Measurements from ENCODE around the gene LRRC8D. TPM values are rescaled to one million over a fixed set of nuclear protein-coding genes. Genes with fewer than 3 reads are reported as not detected.

LRRC8D gene
- total and polyA plus RNA-seq, 2 of the 4 experiments (the other 2 are of a cell fraction) = 34.1 to 35.3 TPM

DNA sequence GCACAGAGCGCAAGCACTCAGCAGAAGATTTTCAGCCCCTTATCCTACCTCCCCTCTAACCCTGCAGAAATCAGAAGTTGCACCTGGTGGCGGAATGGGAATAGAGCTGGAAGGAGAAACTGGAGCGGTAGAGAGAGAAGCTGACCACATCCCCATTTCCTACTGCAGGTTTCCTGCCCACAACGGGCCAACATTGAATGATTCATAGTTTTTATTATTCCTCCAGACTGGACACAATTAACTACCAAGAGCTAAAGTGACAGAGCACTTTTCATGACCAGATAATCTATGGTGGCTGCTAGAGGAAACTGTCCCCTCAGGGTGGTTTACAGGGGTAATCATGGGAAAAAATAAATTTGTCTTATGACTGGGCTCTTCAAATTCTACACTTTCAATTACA lies 21.3 kb upstream of the LRRC8D start:
- no peak overlapping the region for H3K4ac ChIP-seq (ENCODE audit: low read depth, low read length)
- intact Hi-C loops (cut with micrococcal nuclease) (no loop called here), in situ Hi-C loops (cut with MboI; ENCODE audit: low sequenced_read_pairs) (no loop called here), dilution Hi-C loops (cut with HindIII; ENCODE audit: low sequenced_read_pairs, unreplicated experiment) (no loop called here)
- H3K56ac ChIP-seq (ENCODE audit: extremely low read depth, insufficient read depth, low read length) = no peak overlapping the region
- TF ChIP-seq FOS (IDR thresholded peaks at IDR 0.05; ENCODE audit: low read depth, low read length) (no peak), RCOR1 (IDR thresholded peaks at IDR 0.05; ENCODE audit: insufficient replicate concordance, low read length) (no peak), MAZ (IDR thresholded peaks at IDR 0.05; ENCODE audit: borderline replicate concordance, low read depth, low read length) (no peak), RAD21 (IDR thresholded peaks at IDR 0.05; ENCODE audit: low read length) (no peak), RFX5 (IDR thresholded peaks at IDR 0.05; ENCODE audit: low read depth, low read length) (no peak), MAFK (IDR thresholded peaks at IDR 0.05; ENCODE audit: low read depth, low read length) (no peak), MXI1 (IDR thresholded peaks at IDR 0.05; ENCODE audit: borderline replicate concordance, low read depth, low read length) (no peak), POLR2A (IDR thresholded peaks at IDR 0.05; ENCODE audit: low read depth, low read length) (no peak), SMC3 (IDR thresholded peaks at IDR 0.05; ENCODE audit: low read depth, low read length) (no peak), NFE2L2 (IDR thresholded peaks at IDR 0.05; ENCODE audit: low read depth, low read length) (no peak), BHLHE40 (IDR thresholded peaks at IDR 0.05; ENCODE audit: low read depth, low read length) (no peak), CHD1 (IDR thresholded peaks at IDR 0.05; ENCODE audit: low read depth, low read length) (no peak)
- TF ChIP-seq, protein P1, sequence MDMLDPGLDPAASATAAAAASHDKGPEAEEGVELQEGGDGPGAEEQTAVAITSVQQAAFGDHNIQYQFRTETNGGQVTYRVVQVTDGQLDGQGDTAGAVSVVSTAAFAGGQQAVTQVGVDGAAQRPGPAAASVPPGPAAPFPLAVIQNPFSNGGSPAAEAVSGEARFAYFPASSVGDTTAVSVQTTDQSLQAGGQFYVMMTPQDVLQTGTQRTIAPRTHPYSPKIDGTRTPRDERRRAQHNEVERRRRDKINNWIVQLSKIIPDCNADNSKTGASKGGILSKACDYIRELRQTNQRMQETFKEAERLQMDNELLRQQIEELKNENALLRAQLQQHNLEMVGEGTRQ (IDR thresholded peaks at IDR 0.05; ENCODE audit: low read depth, low read length) = no peak
- TF ChIP-seq, protein P2, sequence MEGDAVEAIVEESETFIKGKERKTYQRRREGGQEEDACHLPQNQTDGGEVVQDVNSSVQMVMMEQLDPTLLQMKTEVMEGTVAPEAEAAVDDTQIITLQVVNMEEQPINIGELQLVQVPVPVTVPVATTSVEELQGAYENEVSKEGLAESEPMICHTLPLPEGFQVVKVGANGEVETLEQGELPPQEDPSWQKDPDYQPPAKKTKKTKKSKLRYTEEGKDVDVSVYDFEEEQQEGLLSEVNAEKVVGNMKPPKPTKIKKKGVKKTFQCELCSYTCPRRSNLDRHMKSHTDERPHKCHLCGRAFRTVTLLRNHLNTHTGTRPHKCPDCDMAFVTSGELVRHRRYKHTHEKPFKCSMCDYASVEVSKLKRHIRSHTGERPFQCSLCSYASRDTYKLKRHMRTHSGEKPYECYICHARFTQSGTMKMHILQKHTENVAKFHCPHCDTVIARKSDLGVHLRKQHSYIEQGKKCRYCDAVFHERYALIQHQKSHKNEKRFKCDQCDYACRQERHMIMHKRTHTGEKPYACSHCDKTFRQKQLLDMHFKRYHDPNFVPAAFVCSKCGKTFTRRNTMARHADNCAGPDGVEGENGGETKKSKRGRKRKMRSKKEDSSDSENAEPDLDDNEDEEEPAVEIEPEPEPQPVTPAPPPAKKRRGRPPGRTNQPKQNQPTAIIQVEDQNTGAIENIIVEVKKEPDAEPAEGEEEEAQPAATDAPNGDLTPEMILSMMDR (conservative IDR thresholded peaks at IDR 0.05; ENCODE audit: low read depth, low read length) = no peak
- TF ChIP-seq, protein P3, sequence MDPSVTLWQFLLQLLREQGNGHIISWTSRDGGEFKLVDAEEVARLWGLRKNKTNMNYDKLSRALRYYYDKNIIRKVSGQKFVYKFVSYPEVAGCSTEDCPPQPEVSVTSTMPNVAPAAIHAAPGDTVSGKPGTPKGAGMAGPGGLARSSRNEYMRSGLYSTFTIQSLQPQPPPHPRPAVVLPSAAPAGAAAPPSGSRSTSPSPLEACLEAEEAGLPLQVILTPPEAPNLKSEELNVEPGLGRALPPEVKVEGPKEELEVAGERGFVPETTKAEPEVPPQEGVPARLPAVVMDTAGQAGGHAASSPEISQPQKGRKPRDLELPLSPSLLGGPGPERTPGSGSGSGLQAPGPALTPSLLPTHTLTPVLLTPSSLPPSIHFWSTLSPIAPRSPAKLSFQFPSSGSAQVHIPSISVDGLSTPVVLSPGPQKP (IDR thresholded peaks at IDR 0.05; ENCODE audit: borderline replicate concordance, low read depth, low read length) = no peak
- H3K36me3 ChIP-seq (ENCODE audit: control insufficient read depth, insufficient read depth, low read length) = no peaks in the 10 kb centered on the region
- no peak overlapping the region for H3K14ac ChIP-seq (replicated peaks; ENCODE audit: low read depth, low read length)
- no peak overlapping the region for H3K23ac ChIP-seq (ENCODE audit: low read depth, low read length)
- H2AK9ac ChIP-seq (replicated peaks; ENCODE audit: low read depth, low read length, poor library complexity) = no peak overlapping the region
- H3K27ac ChIP-seq (ENCODE audit: insufficient read depth, low read length) = no peak overlapping the region
- H2BK20ac ChIP-seq (ENCODE audit: low read depth, low read length) = no peak overlapping the region
- H3K4me1 ChIP-seq (ENCODE audit: control insufficient read depth, insufficient read depth, low read length) = no peaks in the 10 kb centered on the region
- H3K9me1 ChIP-seq (ENCODE audit: insufficient read depth, low read length) = 0 out of 2 replicates have a peak, but pooled peaks cover 4% of the 10 kb centered on the region
- no peak overlapping the region for H2AFZ ChIP-seq (replicated peaks; ENCODE audit: low read length, poor library complexity)
- no peak overlapping the region for H3K18ac ChIP-seq (ENCODE audit: low read depth, low read length)
- no peak overlapping the region for H3K4me3 ChIP-seq (ENCODE audit: insufficient read depth, low read depth, low read length)
- BruUV-seq (replicated peaks) = no TSS peak
- H3K9me3 ChIP-seq (ENCODE audit: control insufficient read depth, insufficient read depth, low read length) = no peaks in the 10 kb centered on the region
- H4K5ac ChIP-seq (ENCODE audit: low read depth, low read length) = no peak overlapping the region
- H3K9ac ChIP-seq (ENCODE audit: low read depth, low read length) = no peak overlapping the region
- H3K4me2 ChIP-seq (ENCODE audit: low read depth, low read length) = no peak overlapping the region
- no peak overlapping the region for H2BK5ac ChIP-seq (ENCODE audit: low read depth, low read length, poor library complexity, severe bottlenecking)
- H2BK15ac ChIP-seq (ENCODE audit: low read depth, low read length) = no peak overlapping the region
- H2BK120ac ChIP-seq (ENCODE audit: low read depth, low read length) = no peak overlapping the region
- ATAC-seq (ENCODE audit: low read depth) (no peak), DNase-seq (no peak)
- no peak overlapping the region for H4K8ac ChIP-seq (ENCODE audit: low read depth in 2 of 2, low read length in 2 of 2)
- POLR2A ChIA-PET (ENCODE audit: unreplicated experiment) = no interaction called here
- CTCF ChIA-PET = no interaction called here
- H3K27me3 ChIP-seq (ENCODE audit: control insufficient read depth, insufficient read depth, low read length) = no peaks in the 10 kb centered on the region
- WGBS, 2 experiments (ENCODE audit: extremely low coverage in 2 of 2, insufficient read length in 1 of 2) = no CpG with 5 or more reads among the region's 4 CpGs
- H2AK5ac ChIP-seq (ENCODE audit: low read depth, low read length) = no peak overlapping the region
- H3K79me1 ChIP-seq (ENCODE audit: low read depth in 1 of 2, low read length in 2 of 2) = no peaks in the 10 kb centered on the region
- no peak overlapping the region for H4K91ac ChIP-seq (ENCODE audit: insufficient read depth, low read depth, low read length)
- no peaks in the 10 kb centered on the region for H4K20me1 ChIP-seq (ENCODE audit: insufficient read depth, low read length)
